B cell (primary cell): ENCODE results near the gene ZNF780A. TPM values are rescaled to one million over a fixed set of nuclear protein-coding genes. Genes with fewer than 3 reads are reported as not detected.

Experiments
- ATAC-seq: fragments of 200-7000 bp; cut with Tn5 transposase; one replicate; pipeline ENCODE4 v1.10.0; 2021; ENCODE audit warnings: low read depth, mild to moderate bottlenecking, moderate number of reproducible peaks, moderate library complexity
- CTCF ChIA-PET: fragments of 350-600 bp; sonication (Branson Sonifier 250); formaldehyde crosslinking; loops from one replicate; lab custom pipeline; 2021; ENCODE audit warnings: antibody characterized with exemption, inconsistent platforms; lab: Charles Lee
- POLR2A ChIA-PET: fragments of 350-600 bp; sonication (Branson Sonifier 250); formaldehyde crosslinking; loops from one replicate; lab custom pipeline; 2021; ENCODE audit warnings: antibody characterized with exemption; lab: Charles Lee
- DNase-seq: peaks from one replicate; pipeline ENCODE4 v3.0.0; 2013
- H2AFZ ChIP-seq: 2 replicates; pipeline ENCODE4 v1.6.1; 2012; ENCODE audit warnings: mild to moderate bottlenecking, low read depth, low read length; ENCODE audit not compliant: insufficient read depth, poor library complexity, severe bottlenecking
- H3K27ac ChIP-seq, 2 donors: 1 replicate in 1 of 2; 2 replicates in 1 of 2; pipeline ENCODE4 v1.5.1; 2012 to 2013; ENCODE audit warnings: low read length in 2 of 2, mild to moderate bottlenecking in 2 of 2, moderate library complexity in 1 of 2
- H3K27me3 ChIP-seq, 4 experiments: fragments of 200-600 bp in 1 of 4; sonication (generic) in 1 of 4; replicated peaks in 1 of 4; 1 replicate in 2 of 4; 2 replicates in 2 of 4; pipeline versions ENCODE4 v1.6.1 to v1.7.0; 2013 to 2016; ENCODE audit warnings: low read length in 3 of 4, mild to moderate bottlenecking in 2 of 4, mixed read lengths in 1 of 4, moderate library complexity in 1 of 4; ENCODE audit not compliant: insufficient read depth in 4 of 4, control insufficient read depth in 3 of 4; ENCODE audit errors: control extremely low read depth in 1 of 4
- H3K36me3 ChIP-seq, 2 experiments: replicated peaks in 1 of 2; 1 replicate in 1 of 2; 2 replicates in 1 of 2; pipeline versions ENCODE4 v1.6.1 to v1.7.1; 2013; ENCODE audit warnings: low read length in 1 of 2; ENCODE audit not compliant: insufficient read depth in 2 of 2, control insufficient read depth in 1 of 2; ENCODE audit errors: control extremely low read depth in 1 of 2, extremely low read depth in 1 of 2
- H3K4me1 ChIP-seq, 2 donors: fragments of 200-600 bp in 1 of 2; sonication (generic) in 1 of 2; 1 replicate in 1 of 2; 2 replicates in 1 of 2; pipeline versions ENCODE4 v1.5.1 to v1.6.1; 2013 to 2017; ENCODE audit warnings: low read length in 2 of 2; ENCODE audit not compliant: control insufficient read depth in 2 of 2, insufficient read depth in 2 of 2
- H3K4me2 ChIP-seq: replicated peaks from 2 replicates; pipeline ENCODE3; 2012; ENCODE audit warnings: mild to moderate bottlenecking, low read depth, low read length; ENCODE audit not compliant: poor library complexity, severe bottlenecking
- H3K4me3 ChIP-seq, 5 experiments: fragments of 200-600 bp in 1 of 5; sonication (generic) in 1 of 5; 1 replicate in 3 of 5; 2 replicates in 2 of 5; pipeline versions ENCODE4 v1.5.1 to v1.7.0; 2011 to 2016; ENCODE audit warnings: low read length in 4 of 5, mild to moderate bottlenecking in 4 of 5, low read depth in 2 of 5, control low read depth in 1 of 5, moderate library complexity in 1 of 5; ENCODE audit not compliant: insufficient read depth in 1 of 5; ENCODE audit errors: control extremely low read depth in 1 of 5, extremely low read depth in 1 of 5
- H3K79me2 ChIP-seq: fragments of 200-600 bp; sonication (generic); one replicate; pipeline ENCODE4 v1.6.0; 2016; ENCODE audit warnings: low read length; ENCODE audit not compliant: control insufficient read depth, insufficient read depth
- H3K9ac ChIP-seq: fragments of 200-600 bp; sonication (generic); 2 replicates; pipeline ENCODE4 v1.6.1; 2017; ENCODE audit warnings: mild to moderate bottlenecking, low read length, moderate library complexity
- H3K9me3 ChIP-seq, 3 donors: one replicate each; pipeline versions ENCODE4 v1.6.1 to v1.7.1; 2013; ENCODE audit warnings: low read length in 2 of 3; ENCODE audit not compliant: control insufficient read depth in 2 of 3, insufficient read depth in 1 of 3; ENCODE audit errors: control extremely low read depth in 1 of 3
- H4K20me1 ChIP-seq: 2 replicates; pipeline ENCODE4 v1.6.0; 2012; ENCODE audit warnings: mild to moderate bottlenecking, low read length; ENCODE audit not compliant: insufficient read depth, control insufficient read depth, poor library complexity, severe bottlenecking
- H3K27ac Mint-ChIP-seq: one replicate; pipeline ENCODE4 v1.8.0; 2021; ENCODE audit warnings: mixed read lengths
- H3K27me3 Mint-ChIP-seq: one replicate; pipeline ENCODE4 v1.8.0; 2021; ENCODE audit warnings: mixed read lengths
- H3K4me1 Mint-ChIP-seq: one replicate; pipeline ENCODE4 v1.8.0; 2021; ENCODE audit warnings: mixed read lengths
- H3K4me3 Mint-ChIP-seq: one replicate; pipeline ENCODE4 v1.8.0; 2021; ENCODE audit warnings: mixed read lengths
- H3K9me3 Mint-ChIP-seq: one replicate; pipeline ENCODE4 v1.8.0; 2022; ENCODE audit warnings: mixed read lengths; ENCODE audit not compliant: insufficient read depth
- CTCF ChIP-seq: fragments of 200-600 bp; IDR thresholded peaks from one replicate; pipeline ENCODE4 v1.8.0; 2022; ENCODE audit warnings: antibody characterized with exemption, mild to moderate bottlenecking
- EZH2 ChIP-seq: IDR thresholded peaks from 2 replicates; pipeline ENCODE4 v1.6.1; 2012; ENCODE audit warnings: borderline replicate concordance, low read depth, mild to moderate bottlenecking, moderate library complexity, low read length; ENCODE audit not compliant: insufficient read depth, poor library complexity, severe bottlenecking
- WGBS: methylation state at CpG from one replicate; pipeline ENCODE4 v1.1.5; 2013; ENCODE audit warnings: missing lambda C conversion rate; ENCODE audit not compliant: insufficient coverage; 5-methylcytosine and 5-hydroxymethylcytosine counted together
- intact Hi-C: fragments of 100-400 bp; cut with micrococcal nuclease; formaldehyde crosslinking; loops from one replicate; pipeline ENCODE4 v1.10.0; 2022
- polyA plus RNA-seq: library from polyadenylated mRNA; depleted of rRNA; stranded (reverse); fragments of >200 nt; gene quantifications from 2 replicates; pipeline ENCODE4 v1.2.3, GENCODE V29; 2012
- total RNA-seq, 2 donors: library from RNA; stranded (reverse); fragments of 120-200 nt in 1 of 2; gene quantifications; 1 replicate in 1 of 2; 2 replicates in 1 of 2; pipeline versions ENCODE4 v1.2.3 to v1.2.4, GENCODE V29; 2013 to 2022

Gene ZNF780A
- total and polyA plus RNA-seq, 2 donors (not counting 1 experiment from before 2014, with no cell fraction given): 9.2 to 32.8 TPM

GRCh38 chr19:40057166-40057565 is 33.6 kb downstream of the ZNF780A start:
- Histone ChIP-seq H3K9ac (no peak overlapping the region), H3K4me2 (peak overlapping the region; percentile 82), H4K20me1 (peaks cover 24% of the 10 kb centered on the region), H3K4me3 (no peak overlapping the region), H2AFZ (no peak overlapping the region), H3K36me3 (peaks cover 0 to 1% of the 10 kb centered on the region in 2 experiments), H3K79me2 (peaks cover 46% of the 10 kb centered on the region), H3K4me1 (peaks cover 13 to 17% of the 10 kb centered on the region in 2 donors), H3K27ac (no peak overlapping the region), H3K9me3 (peaks cover 3 to 19% (median 11%) of the 10 kb centered on the region in 3 donors), H3K27me3 (no peaks in the 10 kb centered on the region)
- Mint-ChIP-seq H3K27me3 (no peaks in the 10 kb centered on the region), H3K4me3 (peak overlapping the region; percentile 99), H3K27ac (peak overlapping the region; percentile 20), H3K4me1 (peaks cover 45% of the 10 kb centered on the region), H3K9me3 (peaks cover 14% of the 10 kb centered on the region)
- ChIA-PET POLR2A (interaction anchor here (0.7 kb wide), 1 partner anchor 32 kb away, joined by 5 read pairs; no protein-coding TSS in a partner anchor), CTCF (interaction anchor here (0.6 to 2.3 kb wide), 4 partner anchors 14 to 288 kb away, joined by 4 to 6 read pairs (median 5); partner anchors contain the start of gene PSMC4)
- no peak for ATAC-seq
- intact Hi-C loops: loop anchor here (2.0 to 5.0 kb wide), 2 partner anchors 34 to 60 kb away; partner anchors contain the start of genes ZNF546 and ZNF780A
- TF ChIP-seq EZH2: no peak
- TF ChIP-seq CTCF: no peak
- no CpG with 5 or more reads among the region's 1 CpG for WGBS
- no peak for DNase-seq

- intact Hi-C loops: loop anchor here (2.0 to 5.0 kb wide), 2 partner anchors 34 to 59 kb away; partner anchors contain the start of genes ZNF546 and ZNF780A
- peaks cover 30% of the 10 kb centered on the region for H4K20me1 ChIP-seq
- peak overlapping the region; percentile 76 to 78 for H3K27ac ChIP-seq
- peak overlapping the region; percentile 86 for H3K9ac ChIP-seq
- Mint-ChIP-seq H3K4me1 (peaks cover 49% of the 10 kb centered on the region), H3K27ac (peak overlapping the region; percentile 94), H3K9me3 (peaks cover 14% of the 10 kb centered on the region), H3K4me3 (peak overlapping the region; percentile 99), H3K27me3 (no peaks in the 10 kb centered on the region)
- POLR2A ChIA-PET: interaction anchor here (0.7 kb wide), 2 partner anchors 33 to 691 kb away, joined by 4 to 5 read pairs; no protein-coding TSS in a partner anchor
- no peak for ATAC-seq
- peaks cover 3 to 19% (median 11%) of the 10 kb centered on the region in 3 donors for H3K9me3 ChIP-seq
- peaks cover 48% of the 10 kb centered on the region for H3K79me2 ChIP-seq
- 0% methylated on average over 3 of the region's 7 CpGs for WGBS
- peaks cover 0 to 3% of the 10 kb centered on the region in 2 experiments for H3K36me3 ChIP-seq
- DNase-seq: no peak
- CTCF ChIA-PET: interaction anchor here (0.6 to 2.3 kb wide), 7 partner anchors 13 to 533 kb away, joined by 3 to 6 read pairs (median 5); partner anchors contain the start of genes PSMC4 and ZNF780A
- peak overlapping the region; percentile 88 for H2AFZ ChIP-seq
- peaks cover 13 to 17% of the 10 kb centered on the region in 2 donors for H3K4me1 ChIP-seq
- peak overlapping the region; percentile 65 to 86 (median 77) for H3K4me3 ChIP-seq
- H3K27me3 ChIP-seq: no peaks in the 10 kb centered on the region
- no peak for TF ChIP-seq CTCF
- TF ChIP-seq EZH2: no peak
- H3K4me2 ChIP-seq: peak overlapping the region; percentile 82
Measured at GRCh38 chr19:40056505-40056904, 34.2 kb downstream of the ZNF780A start.
